A549 (cell line): Measurements from ENCODE around the gene SH2D1B. TPM values are rescaled to one million over a fixed set of nuclear protein-coding genes. Genes with fewer than 3 reads are reported as not detected.

Experiments used
- ATAC-seq, 2 experiments: fragments of 200-7000 bp in 1 of 2; fragments of >200 bp in 1 of 2; cut with Nextera tagmentation in 1 of 2; cut with Tn5 transposase in 1 of 2; 3 replicates each; pipeline versions ENCODE4 v1.8.0 to v1.9.1; 2018 to 2020; ENCODE audit warnings: mild to moderate bottlenecking in 1 of 2, moderate library complexity in 1 of 2
- CTCF ChIA-PET: fragments of 300-600 bp; sonication (Branson Sonifier 250); formaldehyde crosslinking; extraction: SDS; loops from one replicate; lab custom pipeline; 2021; ENCODE audit warnings: antibody characterized with exemption, inconsistent platforms; lab: Yijun Ruan, JAX
- POLR2A ChIA-PET: fragments of 350-600 bp; formaldehyde crosslinking; extraction: SDS; loops from one replicate; lab custom pipeline; 2021; ENCODE audit warnings: antibody characterized with exemption, inconsistent platforms; lab: Yijun Ruan, JAX
- DNase-seq, 2 experiments: peaks; one replicate each; pipeline versions ENCODE4 v3.0.0 to v3.0.0-alpha.2; 2011 to 2016; ENCODE audit warnings: low read depth in 1 of 2, low spot score in 1 of 2
- FAIRE-seq: peaks from 2 replicates; lab custom pipeline; 2011; peaks lifted over from hg19 to GRCh38; lab: Jason Lieb, UNC
- H3K27ac ChIP-seq, 2 experiments: fragments of >200 bp; sonication (Bioruptor Twin); formaldehyde crosslinking; 3 replicates each; pipeline ENCODE4 v1.5.1; 2016 to 2017
- H3K4me1 ChIP-seq: fragments of >200 bp; sonication (Bioruptor Twin); formaldehyde crosslinking; 3 replicates; pipeline ENCODE4 v1.6.1; 2016
- H3K4me2 ChIP-seq: fragments of >200 bp; sonication (Bioruptor Twin); formaldehyde crosslinking; 3 replicates; pipeline ENCODE4 v1.6.1; 2016
- H3K4me3 ChIP-seq: fragments of >200 bp; sonication (Bioruptor Twin); formaldehyde crosslinking; 3 replicates; pipeline ENCODE4 v1.5.1; 2016
- H3K9me3 ChIP-seq: fragments of >200 bp; sonication (Bioruptor Twin); formaldehyde crosslinking; 3 replicates; pipeline ENCODE4 v1.6.1; 2016
- ATOH8 ChIP-seq: fragments of 250-450 bp; sonication (Bioruptor Pico); IDR thresholded peaks from 2 replicates; pipeline ENCODE4 v1.5.0; 2020; ENCODE audit warnings: low read depth, mild to moderate bottlenecking, moderate library complexity
- CHD2 ChIP-seq: fragments of 150-350 bp; IDR thresholded peaks from 2 replicates; pipeline ENCODE4 v1.6.1; 2014; ENCODE audit warnings: low read length; ENCODE audit not compliant: partially characterized antibody
- CHD4 ChIP-seq: fragments of 200-600 bp; sonication (generic); IDR thresholded peaks from 2 replicates; pipeline ENCODE4 v1.6.1; 2016; ENCODE audit warnings: antibody characterized with exemption, mild to moderate bottlenecking, borderline replicate concordance
- ELK1 ChIP-seq: fragments of 150-350 bp; IDR thresholded peaks from 2 replicates; pipeline ENCODE4 v1.6.1; 2014; ENCODE audit warnings: low read depth, mild to moderate bottlenecking, low read length
- ESRRA ChIP-seq: fragments of 150-350 bp; IDR thresholded peaks from 2 replicates; pipeline ENCODE4 v1.6.1; 2014; ENCODE audit warnings: mild to moderate bottlenecking, low read length, borderline replicate concordance
- FOXS1 ChIP-seq: fragments of 250-450 bp; sonication (Bioruptor Pico); IDR thresholded peaks from 2 replicates; pipeline ENCODE4 v1.5.0; 2020; ENCODE audit warnings: mild to moderate bottlenecking, moderate library complexity
- HDAC2 ChIP-seq: fragments of 200-600 bp; sonication (generic); IDR thresholded peaks from 2 replicates; pipeline ENCODE4 v1.6.1; 2016
- HMGXB4 ChIP-seq: fragments of 250-450 bp; sonication (Bioruptor Pico); IDR thresholded peaks from 2 replicates; pipeline ENCODE4 v1.5.0; 2021; ENCODE audit warnings: mild to moderate bottlenecking, moderate library complexity, borderline replicate concordance
- HOXB5 ChIP-seq: fragments of 250-450 bp; sonication (Bioruptor Pico); IDR thresholded peaks from 2 replicates; pipeline ENCODE4 v1.5.0; 2020; ENCODE audit warnings: mild to moderate bottlenecking, moderate library complexity
- JUNB ChIP-seq: fragments of >200 bp; sonication (Bioruptor Twin); formaldehyde crosslinking; IDR thresholded peaks from 2 replicates; pipeline ENCODE4 v1.6.1; 2016
- KDM1A ChIP-seq: fragments of 200-600 bp; sonication (generic); IDR thresholded peaks from 2 replicates; pipeline ENCODE4 v1.6.1; 2016; ENCODE audit warnings: low read depth, mild to moderate bottlenecking
- MAZ ChIP-seq: fragments of 150-350 bp; IDR thresholded peaks from 2 replicates; pipeline ENCODE4 v1.6.1; 2014; ENCODE audit warnings: antibody characterized with exemption, low read depth, low read length, borderline replicate concordance
- NFE2L2 ChIP-seq: fragments of 150-350 bp; conservative IDR thresholded peaks from 2 replicates; pipeline ENCODE4 v1.6.1; 2014; ENCODE audit warnings: low read length
- POLR2A ChIP-seq: IDR thresholded peaks from 2 replicates; pipeline ENCODE4 v1.6.1; 2012; ENCODE audit warnings: mild to moderate bottlenecking, low read length
- POLR2AphosphoS2 ChIP-seq: conservative IDR thresholded peaks from 2 replicates; pipeline ENCODE4 v1.6.1; 2012; ENCODE audit warnings: low read length, improper control_type of control experiment, inconsistent platforms
- RCOR1 ChIP-seq: fragments of 150-350 bp; IDR thresholded peaks from 2 replicates; pipeline ENCODE4 v1.6.1; 2014; ENCODE audit warnings: antibody characterized with exemption, low read length, low read depth
- SMC3 ChIP-seq: fragments of >200 bp; sonication (Bioruptor Twin); formaldehyde crosslinking; IDR thresholded peaks from 3 replicates; pipeline ENCODE4 v1.6.1; 2018; ENCODE audit warnings: inconsistent platforms
- TFCP2L1 ChIP-seq: fragments of 250-450 bp; sonication (Bioruptor Pico); IDR thresholded peaks from 2 replicates; pipeline ENCODE4 v1.5.0; 2021; ENCODE audit warnings: mild to moderate bottlenecking
- USF2 ChIP-seq: fragments of 450-650 bp; IDR thresholded peaks from 2 replicates; pipeline ENCODE4 v1.6.1; 2014; ENCODE audit warnings: antibody characterized with exemption
- ZNF302 ChIP-seq: fragments of 250-450 bp; sonication (Bioruptor Pico); IDR thresholded peaks from 2 replicates; pipeline ENCODE4 v1.9.0; 2021; ENCODE audit warnings: inconsistent platforms, mild to moderate bottlenecking, moderate library complexity
- ZSCAN20 ChIP-seq: fragments of 250-450 bp; sonication (Bioruptor Pico); IDR thresholded peaks from 2 replicates; pipeline ENCODE4 v1.8.0; 2022; ENCODE audit warnings: mild to moderate bottlenecking, moderate library complexity
- WGBS: methylation state at CpG from one replicate; pipeline ENCODE4 v1.1.6; 2017; ENCODE audit errors: missing lambda C conversion rate; 5-methylcytosine and 5-hydroxymethylcytosine counted together
- polyA plus RNA-seq, 4 experiments: library from polyadenylated mRNA; depleted of rRNA in 3 of 4; stranded (reverse); fragments of >200 nt; fragmentation: RNase III in 1 of 4; extraction: RNeasy Plus Mini Kit Qiagen cat#74134 plus additional on column Dnase treatment in 1 of 4; gene quantifications; 2 replicates in 3 of 4; 3 replicates in 1 of 4; pipeline ENCODE4 v1.2.3, GENCODE V29; 2011 to 2017

Gene SH2D1B
- polyA plus RNA-seq, 2 of the 4 experiments (the other 2 are of a cell fraction), result 0.04 TPM; not detected in 1

GRCh38 chr1:162373072-162373427, 38.9 kb downstream of the SH2D1B start:
- Histone ChIP-seq H3K4me2 (no peak overlapping the region), H3K4me3 (no peak overlapping the region), H3K9me3 (no peaks in the 10 kb centered on the region), H3K27ac (no peak overlapping the region)
- ATAC-seq (no peak), FAIRE-seq (no peak), DNase-seq (no peak)
- CTCF ChIA-PET, result no interaction called here
- TF ChIP-seq ZSCAN20 (CRISPR knock-in tag) (no peak), USF2 (no peak), SMC3 (no peak), HDAC2 (no peak), NFE2L2 (no peak), HOXB5 (CRISPR knock-in tag) (no peak), CHD2 (no peak), ZNF302 (CRISPR knock-in tag) (no peak)
- TF ChIP-seq, all 56 proteins: peak for 0
- POLR2A ChIA-PET, result no interaction called here
- WGBS, result 61% methylated on average over 1 of the region's 1 CpG
- peaks cover 10% of the 10 kb centered on the region; the same call in 1 of the 3 replicates for H3K4me1 ChIP-seq

- Histone ChIP-seq H3K9me3 (no peaks in the 10 kb centered on the region), H3K27ac (no peak overlapping the region), H3K4me1 (peaks cover 10% of the 10 kb centered on the region; the same call in 1 of the 3 replicates), H3K4me3 (no peak overlapping the region), H3K4me2 (no peak overlapping the region)
- ATAC-seq (no peak), FAIRE-seq (no peak), DNase-seq (no peak)
- POLR2A ChIA-PET, result no interaction called here
- CTCF ChIA-PET, result interaction anchor here (0.6 kb wide), 1 partner anchor 51 kb away, joined by 3 read pairs; no protein-coding TSS in a partner anchor
- TF ChIP-seq POLR2A, result no peak
- TF ChIP-seq KDM1A, result no peak
- no peak for TF ChIP-seq HMGXB4 (CRISPR knock-in tag)
- TF ChIP-seq ZNF302 (CRISPR knock-in tag), result no peak
- no peak for TF ChIP-seq RCOR1
- 46% methylated on average over 11 of the region's 13 CpGs for WGBS
These were observed 39.5 kb downstream of the SH2D1B start for GRCh38 chr1:162372159-162373071.

GRCh38 chr1:162371611-162372010, 40.3 kb downstream of the SH2D1B start:
- Histone ChIP-seq H3K4me3 (no peak overlapping the region), H3K4me2 (no peak overlapping the region), H3K27ac (no peak overlapping the region), H3K9me3 (no peaks in the 10 kb centered on the region), H3K4me1 (peaks cover 10% of the 10 kb centered on the region; the same call in 1 of the 3 replicates)
- WGBS, result 71% methylated on average over 6 of the region's 6 CpGs
- no peak for ATAC-seq
- TF ChIP-seq CHD4, result no peak
- TF ChIP-seq HMGXB4 (CRISPR knock-in tag), result no peak
- TF ChIP-seq ZSCAN20 (CRISPR knock-in tag), result no peak
- no peak for TF ChIP-seq ATOH8 (CRISPR knock-in tag)
- no peak for TF ChIP-seq FOXS1 (CRISPR knock-in tag)
- TF ChIP-seq CHD2, result no peak
- TF ChIP-seq JUNB, result no peak
- no peak for TF ChIP-seq POLR2AphosphoS2
- TF ChIP-seq MAZ, result no peak
- no peak for TF ChIP-seq TFCP2L1 (CRISPR knock-in tag)
- no peak for TF ChIP-seq ELK1
- TF ChIP-seq ESRRA, result no peak
- no peak for TF ChIP-seq NFE2L2
- ChIA-PET CTCF (no interaction called here), POLR2A (no interaction called here)
- DNase-seq, result no peak
- FAIRE-seq, result no peak
